Measurements from ENCODE around the gene SAMD3. TPM values are rescaled to one million over a fixed set of nuclear protein-coding genes. Genes with fewer than 3 reads are reported as not detected.
A peak's percentile ranks its signal among the peaks of the same experiment; 100 is the strongest.

The SAMD3 gene
- total RNA-seq, 1 experiment from 2014 or later: not detected

- no peak overlapping the region for H3K4me3 Mint-ChIP-seq (ENCODE audit: low read depth, unreplicated experiment)
- no TSS peak for BruUV-seq (replicated peaks)
- CTCF ChIA-PET: no interaction called here
- H3K27me3 Mint-ChIP-seq (ENCODE audit: unreplicated experiment): no peaks in the 10 kb centered on the region
- TF ChIP-seq, protein P1, sequence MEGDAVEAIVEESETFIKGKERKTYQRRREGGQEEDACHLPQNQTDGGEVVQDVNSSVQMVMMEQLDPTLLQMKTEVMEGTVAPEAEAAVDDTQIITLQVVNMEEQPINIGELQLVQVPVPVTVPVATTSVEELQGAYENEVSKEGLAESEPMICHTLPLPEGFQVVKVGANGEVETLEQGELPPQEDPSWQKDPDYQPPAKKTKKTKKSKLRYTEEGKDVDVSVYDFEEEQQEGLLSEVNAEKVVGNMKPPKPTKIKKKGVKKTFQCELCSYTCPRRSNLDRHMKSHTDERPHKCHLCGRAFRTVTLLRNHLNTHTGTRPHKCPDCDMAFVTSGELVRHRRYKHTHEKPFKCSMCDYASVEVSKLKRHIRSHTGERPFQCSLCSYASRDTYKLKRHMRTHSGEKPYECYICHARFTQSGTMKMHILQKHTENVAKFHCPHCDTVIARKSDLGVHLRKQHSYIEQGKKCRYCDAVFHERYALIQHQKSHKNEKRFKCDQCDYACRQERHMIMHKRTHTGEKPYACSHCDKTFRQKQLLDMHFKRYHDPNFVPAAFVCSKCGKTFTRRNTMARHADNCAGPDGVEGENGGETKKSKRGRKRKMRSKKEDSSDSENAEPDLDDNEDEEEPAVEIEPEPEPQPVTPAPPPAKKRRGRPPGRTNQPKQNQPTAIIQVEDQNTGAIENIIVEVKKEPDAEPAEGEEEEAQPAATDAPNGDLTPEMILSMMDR (IDR thresholded peaks at IDR 0.05; ENCODE audit: unreplicated experiment): no peak
- intact Hi-C loops (cut with micrococcal nuclease; ENCODE audit: unreplicated experiment): no loop called here
- H3K36me3 Mint-ChIP-seq (ENCODE audit: insufficient read depth, unreplicated experiment): peaks cover under 1% of the 10 kb centered on the region
- peaks cover 12% of the 10 kb centered on the region for H3K4me1 Mint-ChIP-seq (ENCODE audit: low read depth, unreplicated experiment)
- H3K27ac Mint-ChIP-seq (ENCODE audit: unreplicated experiment): no peak overlapping the region
- no peak for DNase-seq
- H3K9me3 Mint-ChIP-seq (ENCODE audit: low read depth, unreplicated experiment): peaks cover 3% of the 10 kb centered on the region
These were observed 84.4 kb downstream of the SAMD3 start for GRCh38 chr6:130138116-130138908.

DNA sequence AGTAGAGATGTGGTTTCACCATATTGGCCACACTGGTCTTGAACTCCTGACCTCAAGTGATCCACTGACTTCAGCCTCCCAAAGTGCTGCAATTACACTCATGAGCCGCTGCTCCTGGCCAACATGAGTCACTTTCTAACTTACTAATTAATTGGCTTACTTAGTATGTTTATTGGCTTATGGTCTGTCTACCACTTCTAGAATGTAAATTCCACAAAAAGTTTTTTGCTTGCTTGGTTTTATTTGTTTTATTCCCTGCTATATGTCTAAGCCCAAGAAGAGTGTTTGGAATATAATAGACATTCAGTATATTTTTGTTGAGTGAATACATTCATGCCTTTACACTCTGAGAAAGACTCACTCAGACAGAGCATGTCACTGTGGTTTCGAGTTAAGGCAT, 86.0 kb downstream of the SAMD3 start:
- DNase-seq: peak; percentile 2
- Mint-ChIP-seq H3K4me1 (ENCODE audit: low read depth, unreplicated experiment) (peaks cover 12% of the 10 kb centered on the region), H3K9me3 (ENCODE audit: low read depth, unreplicated experiment) (peaks cover 3% of the 10 kb centered on the region), H3K27ac (ENCODE audit: unreplicated experiment) (no peak overlapping the region), H3K36me3 (ENCODE audit: insufficient read depth, unreplicated experiment) (no peaks in the 10 kb centered on the region), H3K4me3 (ENCODE audit: low read depth, unreplicated experiment) (no peak overlapping the region), H3K27me3 (ENCODE audit: unreplicated experiment) (no peaks in the 10 kb centered on the region)
- CTCF ChIA-PET: no interaction called here
- BruUV-seq (replicated peaks): no TSS peak
- TF ChIP-seq, protein P1 (IDR thresholded peaks at IDR 0.05; ENCODE audit: unreplicated experiment): no peak
- intact Hi-C loops (cut with micrococcal nuclease; ENCODE audit: unreplicated experiment): no loop called here

DNA sequence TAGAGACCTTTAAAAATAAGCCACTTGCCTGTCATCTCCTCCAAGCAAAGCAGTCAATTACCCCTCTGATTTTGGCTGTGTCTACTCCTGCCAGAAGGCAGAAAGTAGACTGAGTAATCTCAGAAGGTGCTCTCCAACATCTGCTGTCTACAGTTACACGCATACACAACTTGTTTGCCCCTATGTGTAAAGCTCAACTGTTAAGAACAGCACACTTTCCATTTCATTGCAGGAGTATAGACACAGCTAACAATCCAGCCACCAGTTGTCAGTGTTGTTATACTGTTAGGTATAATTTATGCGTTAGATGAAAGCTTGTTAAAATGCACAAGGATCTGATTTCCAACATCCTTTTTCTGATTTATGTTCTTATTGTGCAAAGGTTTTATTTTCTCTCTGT, 88.2 kb downstream of the SAMD3 start:
- BruUV-seq (replicated peaks): no TSS peak
- no peak overlapping the region for H3K4me3 Mint-ChIP-seq (ENCODE audit: low read depth, unreplicated experiment)
- intact Hi-C loops (cut with micrococcal nuclease; ENCODE audit: unreplicated experiment): no loop called here
- CTCF ChIA-PET: no interaction called here
- TF ChIP-seq, protein P1 (IDR thresholded peaks at IDR 0.05; ENCODE audit: unreplicated experiment): no peak
- peaks cover 3% of the 10 kb centered on the region for H3K9me3 Mint-ChIP-seq (ENCODE audit: low read depth, unreplicated experiment)
- H3K27ac Mint-ChIP-seq (ENCODE audit: unreplicated experiment): no peak overlapping the region
- no peak for DNase-seq
- peaks cover 12% of the 10 kb centered on the region for H3K4me1 Mint-ChIP-seq (ENCODE audit: low read depth, unreplicated experiment)
- H3K27me3 Mint-ChIP-seq (ENCODE audit: unreplicated experiment): no peaks in the 10 kb centered on the region
- no peaks in the 10 kb centered on the region for H3K36me3 Mint-ChIP-seq (ENCODE audit: insufficient read depth, unreplicated experiment)

- TF ChIP-seq, protein P1 (IDR thresholded peaks at IDR 0.05; ENCODE audit: unreplicated experiment): no peak
- Mint-ChIP-seq H3K4me3 (ENCODE audit: low read depth, unreplicated experiment) (no peak overlapping the region), H3K36me3 (ENCODE audit: insufficient read depth, unreplicated experiment) (no peaks in the 10 kb centered on the region), H3K27me3 (ENCODE audit: unreplicated experiment) (no peaks in the 10 kb centered on the region), H3K4me1 (ENCODE audit: low read depth, unreplicated experiment) (peaks cover 12% of the 10 kb centered on the region), H3K9me3 (ENCODE audit: low read depth, unreplicated experiment) (peaks cover 3% of the 10 kb centered on the region), H3K27ac (ENCODE audit: unreplicated experiment) (no peak overlapping the region)
- BruUV-seq (replicated peaks): no TSS peak
- intact Hi-C loops (cut with micrococcal nuclease; ENCODE audit: unreplicated experiment): no loop called here
- no peak for DNase-seq
- CTCF ChIA-PET: no interaction called here
These were observed 90.5 kb downstream of the SAMD3 start for GRCh38 chr6:130132286-130132701.
